ENCODE data around the gene NRXN3.

Gene NRXN3

DNA sequence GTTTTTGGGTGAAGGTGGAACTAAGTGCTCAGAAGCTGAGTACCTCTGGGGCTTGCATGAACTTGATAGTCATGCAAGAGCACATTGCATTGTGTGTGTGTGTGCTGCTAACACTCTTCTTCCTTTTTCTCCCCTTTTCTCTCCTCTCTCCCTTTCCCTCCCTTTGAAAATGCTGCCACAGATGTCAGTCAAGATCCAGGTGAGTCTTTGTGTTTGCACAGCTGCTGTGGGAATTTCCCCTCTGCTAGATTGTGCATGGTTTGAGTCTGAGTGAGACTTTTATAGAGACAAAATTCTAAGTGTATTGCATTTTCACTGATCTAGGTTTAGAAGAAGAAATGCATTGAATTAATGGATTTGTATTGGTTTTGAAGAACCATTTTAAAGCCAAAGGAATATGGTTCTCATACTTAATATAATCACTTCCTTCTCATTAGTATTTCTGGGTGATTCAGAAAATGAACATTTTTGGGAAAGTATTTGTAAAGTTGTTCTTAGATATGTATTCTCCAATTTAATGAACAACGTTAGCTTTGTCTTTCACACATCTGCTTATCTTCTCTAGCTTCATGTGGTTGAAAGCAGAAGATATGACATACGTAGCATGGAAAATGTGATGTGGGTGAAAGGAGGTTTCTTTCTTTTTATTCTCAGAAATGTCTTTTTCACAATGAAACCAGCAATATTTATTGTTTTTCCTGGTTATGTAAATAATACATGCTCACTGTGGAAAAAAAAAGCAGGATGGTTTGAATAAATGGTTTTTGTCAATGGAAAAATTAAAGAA is 108.5 kb downstream of the NRXN3 start:
- Histone ChIP-seq H3K4me1 (ENCODE audit: control insufficient read depth, insufficient read depth, low read length) (no peaks in the 10 kb centered on the region), H3K36me3 (ENCODE audit: control insufficient read depth in 2 of 2, insufficient read depth in 1 of 2, low read length in 2 of 2) (no peaks in the 10 kb centered on the region), H3K4me3 (ENCODE audit: low read depth, low read length) (no peak overlapping the region), H3K27ac (ENCODE audit: extremely low read depth, low read depth, low read length) (no peak overlapping the region), H3K9me3 (ENCODE audit: control insufficient read depth, insufficient read depth, low read depth, low read length) (no peaks in the 10 kb centered on the region)
- ChIA-PET POLR2A (no interaction called here), CTCF (no interaction called here)
- no peak for TF ChIP-seq ZNF121 (tag by site-specific recombination; IDR thresholded peaks at IDR 0.05)
- TF ChIP-seq ZNF350 (tag by site-specific recombination; IDR thresholded peaks at IDR 0.05), result no peak
- no peak for TF ChIP-seq ZNF600 (tag by site-specific recombination; IDR thresholded peaks at IDR 0.05)
- TF ChIP-seq ZNF664 (tag by site-specific recombination; IDR thresholded peaks at IDR 0.05), result no peak
- TF ChIP-seq ZNF660 (tag by site-specific recombination; IDR thresholded peaks at IDR 0.05), result no peak
- no peak for TF ChIP-seq ZNF266 (tag by site-specific recombination; IDR thresholded peaks at IDR 0.05; ENCODE audit: low read depth)
- TF ChIP-seq ZNF585B (tag by site-specific recombination; IDR thresholded peaks at IDR 0.05), result no peak
- no peak for TF ChIP-seq SETDB1 (IDR thresholded peaks at IDR 0.05; ENCODE audit: insufficient read length, low read length)
- no peak for TF ChIP-seq ZNF202 (tag by site-specific recombination; IDR thresholded peaks at IDR 0.05; ENCODE audit: borderline replicate concordance)
- no peak for TF ChIP-seq ZNF112 (tag by site-specific recombination; IDR thresholded peaks at IDR 0.05)
- no peak for TF ChIP-seq ZNF19 (tag by site-specific recombination; IDR thresholded peaks at IDR 0.05; ENCODE audit: low read depth)
- TF ChIP-seq, protein P1, sequence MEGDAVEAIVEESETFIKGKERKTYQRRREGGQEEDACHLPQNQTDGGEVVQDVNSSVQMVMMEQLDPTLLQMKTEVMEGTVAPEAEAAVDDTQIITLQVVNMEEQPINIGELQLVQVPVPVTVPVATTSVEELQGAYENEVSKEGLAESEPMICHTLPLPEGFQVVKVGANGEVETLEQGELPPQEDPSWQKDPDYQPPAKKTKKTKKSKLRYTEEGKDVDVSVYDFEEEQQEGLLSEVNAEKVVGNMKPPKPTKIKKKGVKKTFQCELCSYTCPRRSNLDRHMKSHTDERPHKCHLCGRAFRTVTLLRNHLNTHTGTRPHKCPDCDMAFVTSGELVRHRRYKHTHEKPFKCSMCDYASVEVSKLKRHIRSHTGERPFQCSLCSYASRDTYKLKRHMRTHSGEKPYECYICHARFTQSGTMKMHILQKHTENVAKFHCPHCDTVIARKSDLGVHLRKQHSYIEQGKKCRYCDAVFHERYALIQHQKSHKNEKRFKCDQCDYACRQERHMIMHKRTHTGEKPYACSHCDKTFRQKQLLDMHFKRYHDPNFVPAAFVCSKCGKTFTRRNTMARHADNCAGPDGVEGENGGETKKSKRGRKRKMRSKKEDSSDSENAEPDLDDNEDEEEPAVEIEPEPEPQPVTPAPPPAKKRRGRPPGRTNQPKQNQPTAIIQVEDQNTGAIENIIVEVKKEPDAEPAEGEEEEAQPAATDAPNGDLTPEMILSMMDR (tag by site-specific recombination; IDR thresholded peaks at IDR 0.05), result no peak
- TF ChIP-seq ZNF37A (tag by site-specific recombination; IDR thresholded peaks at IDR 0.05), result no peak
- no peak for TF ChIP-seq ZBTB6 (tag by site-specific recombination; IDR thresholded peaks at IDR 0.05)
- no peak for TF ChIP-seq ZFHX2 (tag by site-specific recombination; conservative IDR thresholded peaks at IDR 0.05)

- H3K36me3 ChIP-seq (ENCODE audit: control insufficient read depth in 2 of 2, insufficient read depth in 1 of 2, low read length in 2 of 2), result no peaks in the 10 kb centered on the region
- no peak for TF ChIP-seq ZNF157 (tag by site-specific recombination; IDR thresholded peaks at IDR 0.05)
- ChIA-PET CTCF (no interaction called here), POLR2A (no interaction called here)
- H3K27ac ChIP-seq (ENCODE audit: extremely low read depth, low read depth, low read length), result no peak overlapping the region
- H3K4me3 ChIP-seq (ENCODE audit: low read depth, low read length), result no peak overlapping the region
- no peaks in the 10 kb centered on the region for H3K4me1 ChIP-seq (ENCODE audit: control insufficient read depth, insufficient read depth, low read length)
- no peaks in the 10 kb centered on the region; the same call in 1 of the 2 replicates for H3K9me3 ChIP-seq (ENCODE audit: control insufficient read depth, insufficient read depth, low read depth, low read length)
These were observed 112.3 kb downstream of the NRXN3 start for GRCh38 chr14:78282437-78282836.

- H3K36me3 ChIP-seq (ENCODE audit: control insufficient read depth in 2 of 2, insufficient read depth in 1 of 2, low read length in 2 of 2), result no peaks in the 10 kb centered on the region
- CTCF ChIA-PET, result no interaction called here
- no peaks in the 10 kb centered on the region; the same call in 1 of the 2 replicates for H3K9me3 ChIP-seq (ENCODE audit: control insufficient read depth, insufficient read depth, low read depth, low read length)
- no peak overlapping the region for H3K27ac ChIP-seq (ENCODE audit: extremely low read depth, low read depth, low read length)
- H3K4me1 ChIP-seq (ENCODE audit: control insufficient read depth, insufficient read depth, low read length), result no peaks in the 10 kb centered on the region
- TF ChIP-seq ZNF560 (tag by site-specific recombination; IDR thresholded peaks at IDR 0.05; ENCODE audit: borderline replicate concordance) (no peak), ZNF639 (tag by site-specific recombination; IDR thresholded peaks at IDR 0.05) (no peak), ZNF623 (tag by site-specific recombination; IDR thresholded peaks at IDR 0.05) (no peak), ZNF133 (tag by site-specific recombination; IDR thresholded peaks at IDR 0.05) (no peak), ZNF248 (tag by site-specific recombination; IDR thresholded peaks at IDR 0.05) (no peak), ZNF830 (tag by site-specific recombination; IDR thresholded peaks at IDR 0.05; ENCODE audit: low read depth) (no peak), MZF1 (tag by site-specific recombination; IDR thresholded peaks at IDR 0.05; ENCODE audit: borderline replicate concordance) (no peak), TSHZ1 (tag by site-specific recombination; IDR thresholded peaks at IDR 0.05; ENCODE audit: borderline replicate concordance) (no peak), ZNF658 (tag by site-specific recombination; IDR thresholded peaks at IDR 0.05) (no peak), ZNF585B (tag by site-specific recombination; IDR thresholded peaks at IDR 0.05) (no peak)
- H3K4me3 ChIP-seq (ENCODE audit: low read depth, low read length), result no peak overlapping the region
- POLR2A ChIA-PET, result no interaction called here
These were observed 116.0 kb downstream of the NRXN3 start for GRCh38 chr14:78286210-78286609.
